DND-41 (cell line): Measurements from ENCODE around the gene PPP2R2B.

Experiments
- CTCF ChIP-seq: IDR thresholded peaks from 2 replicates; pipeline ENCODE4 v1.5.1; 2012; ENCODE audit warnings: borderline replicate concordance, low read length, moderate library complexity, mild to moderate bottlenecking; ENCODE audit not compliant: poor library complexity, severe bottlenecking; ENCODE audit errors: extremely low read depth
- EZH2 ChIP-seq: IDR thresholded peaks from 3 replicates; pipeline ENCODE4 v1.6.1; 2012; ENCODE audit warnings: borderline replicate concordance, low read depth, mild to moderate bottlenecking, moderate library complexity, low read length, inconsistent platforms; ENCODE audit not compliant: severe bottlenecking

GRCh38 chr5:146849694-146850303 is 28.8 kb downstream of the PPP2R2B start:
- TF ChIP-seq CTCF, result no peak
- no peak for TF ChIP-seq EZH2
